Esophagus squamous epithelium (tissue), 5 donors: ENCODE data around the gene GDAP1L1. TPM values are rescaled to one million over a fixed set of nuclear protein-coding genes. Genes with fewer than 3 reads are reported as not detected.

Experiments
- DNase-seq: peaks from one replicate; lab custom pipeline; 2025; lab: John Stamatoyannopoulos, UW
- H3K27ac ChIP-seq, 4 donors: fragments of 200-600 bp; sonication (generic); one replicate each; pipeline ENCODE4 v1.5.1; 2016 to 2019; ENCODE audit warnings: mild to moderate bottlenecking in 1 of 4
- H3K27me3 ChIP-seq, 4 donors: fragments of 200-600 bp; sonication (generic); 1 replicate in 3 of 4; 2 replicates in 1 of 4; pipeline versions ENCODE4 v1.5.1 to v1.6.0; 2017 to 2021; ENCODE audit warnings: antibody characterized with exemption in 1 of 4
- H3K36me3 ChIP-seq, 3 donors: fragments of 200-600 bp; sonication (generic); one replicate each; pipeline ENCODE4 v1.5.1; 2016 to 2019
- H3K4me1 ChIP-seq, 3 donors: fragments of 200-600 bp; sonication (generic); one replicate each; pipeline ENCODE4 v1.5.1; 2017 to 2019
- H3K4me3 ChIP-seq, 4 donors: fragments of 200-600 bp; sonication (generic); 1 replicate in 3 of 4; 2 replicates in 1 of 4; pipeline ENCODE4 v1.5.1; 2016 to 2019; ENCODE audit warnings: mild to moderate bottlenecking in 2 of 4, moderate library complexity in 1 of 4
- H3K9me3 ChIP-seq, 3 donors: fragments of 200-600 bp; sonication (generic); one replicate each; pipeline ENCODE4 v1.5.1; 2016 to 2019
- CTCF ChIP-seq, 6 experiments: fragments of 450-650 bp in 4 of 6; fragments of 200-600 bp in 2 of 6; sonication (generic) in 2 of 6; IDR thresholded peaks; one replicate each; pipeline ENCODE4 v1.5.1; 2016 to 2019; ENCODE audit warnings: antibody characterized with exemption in 6 of 6, mild to moderate bottlenecking in 4 of 6, moderate library complexity in 4 of 6
- POLR2A ChIP-seq, 4 donors: fragments of 450-650 bp; IDR thresholded peaks; one replicate each; pipeline ENCODE4 v1.6.1; 2017; ENCODE audit warnings: antibody characterized with exemption in 4 of 4, mild to moderate bottlenecking in 4 of 4, moderate library complexity in 3 of 4
- WGBS, 2 donors: methylation state at CpG; one replicate each; pipeline ENCODE4 v1.1.5; 2018; 5-methylcytosine and 5-hydroxymethylcytosine counted together
- intact Hi-C: fragments of 100-400 bp; cut with DNase I; formaldehyde crosslinking; loops from one replicate; pipeline ENCODE4 v1.15.0; 2022
- total RNA-seq, 4 donors: library from RNA; depleted of rRNA; stranded (reverse); fragments of >200 nt; gene quantifications; one replicate each; pipeline ENCODE4 v1.1.0, GENCODE V29; 2016
- donor health status: DM: yes; HTN: yes; CAD: no.

Gene GDAP1L1
- total RNA-seq, 4 donors from 2014 or later: not detected

DNA sequence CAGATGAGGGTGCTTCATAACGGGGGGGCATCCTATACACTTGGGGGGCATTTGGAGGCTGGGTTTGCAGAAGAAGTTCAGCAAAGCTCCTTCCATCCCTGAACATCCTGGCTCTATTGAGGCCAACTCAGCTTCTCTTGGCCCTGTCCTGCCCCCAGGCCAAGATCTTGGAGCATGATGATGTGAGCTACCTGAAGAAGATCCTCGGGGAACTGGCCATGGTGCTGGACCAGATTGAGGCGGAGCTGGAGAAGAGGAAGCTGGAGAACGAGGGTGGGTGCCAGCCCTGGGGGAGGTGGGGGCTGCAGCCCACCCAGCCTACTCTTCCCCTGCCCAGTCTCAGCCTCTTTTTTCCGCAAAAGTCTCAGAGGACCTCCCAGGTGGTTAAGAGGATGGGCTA is 17.2 kb downstream of the GDAP1L1 start:
- intact Hi-C loops: no loop called here
- Histone ChIP-seq H3K36me3 (no peaks in the 10 kb centered on the region), H3K27me3 (no peaks in the 10 kb centered on the region), H3K27ac (no peak overlapping the region), H3K9me3 (no peaks in the 10 kb centered on the region), H3K4me3 (no peak overlapping the region), H3K4me1 (no peaks in the 10 kb centered on the region)
- TF ChIP-seq CTCF (IDR thresholded peaks at IDR 0.05) (no peak), POLR2A (IDR thresholded peaks at IDR 0.05) (no peak)
- WGBS, 2 donors: 74 to 80% methylated on average over 1 to 2 of the region's 5 CpGs
- DNase-seq: no peak

DNA sequence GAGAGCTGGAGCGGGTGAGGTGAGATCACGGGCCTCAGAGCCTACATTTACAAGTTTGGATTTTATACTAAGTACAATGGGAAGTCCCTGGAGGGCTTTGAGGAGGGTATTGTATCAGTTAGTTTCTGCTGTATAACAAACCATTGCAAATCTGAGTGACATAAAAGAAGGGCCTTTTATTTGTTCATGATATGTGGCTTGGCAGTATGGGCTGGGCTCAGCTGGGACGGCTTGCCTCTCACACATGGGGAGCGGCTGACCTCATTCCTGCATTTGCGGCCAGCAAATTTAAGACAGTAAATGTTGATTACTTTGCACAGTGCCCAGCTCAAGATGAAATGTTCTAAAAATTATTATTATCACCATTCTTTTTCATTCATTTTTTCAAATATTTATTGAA is 21.7 kb downstream of the GDAP1L1 start:
- H3K36me3 ChIP-seq: peaks cover 0 to 8% (median 0%) of the 10 kb centered on the region in 3 donors
- intact Hi-C loops: no loop called here
- TF ChIP-seq POLR2A (IDR thresholded peaks at IDR 0.05): no peak
- TF ChIP-seq CTCF (IDR thresholded peaks at IDR 0.05): no peak
- no peak overlapping the region for H3K27ac ChIP-seq
- WGBS, 2 donors: 91 to 95% methylated on average over 5 of the region's 5 CpGs
- DNase-seq: no peak
- H3K4me1 ChIP-seq: no peaks in the 10 kb centered on the region
- H3K9me3 ChIP-seq: no peaks in the 10 kb centered on the region
- no peak overlapping the region for H3K4me3 ChIP-seq
- no peaks in the 10 kb centered on the region for H3K27me3 ChIP-seq

GRCh38 chr20:44271915-44272663 is 25.0 kb downstream of the GDAP1L1 start:
- TF ChIP-seq POLR2A (IDR thresholded peaks at IDR 0.05): no peak
- no peak for TF ChIP-seq CTCF (IDR thresholded peaks at IDR 0.05)
- WGBS, 2 donors: 65 to 66% methylated on average over 12 to 14 of the region's 14 CpGs
- DNase-seq: no peak
- H3K4me1 ChIP-seq: no peaks in the 10 kb centered on the region
- no peak overlapping the region for H3K27ac ChIP-seq
- intact Hi-C loops: no loop called here
- H3K9me3 ChIP-seq: no peaks in the 10 kb centered on the region
- H3K36me3 ChIP-seq: peaks cover 0 to 8% (median 0%) of the 10 kb centered on the region in 3 donors
- H3K27me3 ChIP-seq: no peaks in the 10 kb centered on the region
- H3K4me3 ChIP-seq: no peak overlapping the region

- H3K4me1 ChIP-seq: no peaks in the 10 kb centered on the region
- H3K9me3 ChIP-seq: no peaks in the 10 kb centered on the region
- TF ChIP-seq CTCF (IDR thresholded peaks at IDR 0.05): no peak
- TF ChIP-seq POLR2A (IDR thresholded peaks at IDR 0.05): no peak
- peaks cover 0 to 8% (median 0%) of the 10 kb centered on the region in 3 donors for H3K36me3 ChIP-seq
- no peak for DNase-seq
- no peaks in the 10 kb centered on the region for H3K27me3 ChIP-seq
- H3K27ac ChIP-seq: no peak overlapping the region
- no peak overlapping the region for H3K4me3 ChIP-seq
- 79 to 89% methylated on average over 10 of the region's 10 CpGs for WGBS, 2 donors
- intact Hi-C loops: no loop called here
Observed at GRCh38 chr20:44273231-44274215, 26.4 kb downstream of the GDAP1L1 start.
